LNCAP (cell line): ENCODE results near the gene KCNJ14.

Experiments used
- CTCF ChIP-seq: fragments of 450-650 bp; IDR thresholded peaks from 2 replicates; pipeline ENCODE4 v1.5.1; 2017; ENCODE audit warnings: mild to moderate bottlenecking

Gene KCNJ14

GRCh38 chr19:48511800-48512503, 56.6 kb downstream of the KCNJ14 start, which contains the start of gene LMTK3:
Gene LMTK3 (minus strand): TSS chr19:48511835. CDS start chr19:48511576, 259 bp downstream.
- no peak for TF ChIP-seq CTCF

DNA sequence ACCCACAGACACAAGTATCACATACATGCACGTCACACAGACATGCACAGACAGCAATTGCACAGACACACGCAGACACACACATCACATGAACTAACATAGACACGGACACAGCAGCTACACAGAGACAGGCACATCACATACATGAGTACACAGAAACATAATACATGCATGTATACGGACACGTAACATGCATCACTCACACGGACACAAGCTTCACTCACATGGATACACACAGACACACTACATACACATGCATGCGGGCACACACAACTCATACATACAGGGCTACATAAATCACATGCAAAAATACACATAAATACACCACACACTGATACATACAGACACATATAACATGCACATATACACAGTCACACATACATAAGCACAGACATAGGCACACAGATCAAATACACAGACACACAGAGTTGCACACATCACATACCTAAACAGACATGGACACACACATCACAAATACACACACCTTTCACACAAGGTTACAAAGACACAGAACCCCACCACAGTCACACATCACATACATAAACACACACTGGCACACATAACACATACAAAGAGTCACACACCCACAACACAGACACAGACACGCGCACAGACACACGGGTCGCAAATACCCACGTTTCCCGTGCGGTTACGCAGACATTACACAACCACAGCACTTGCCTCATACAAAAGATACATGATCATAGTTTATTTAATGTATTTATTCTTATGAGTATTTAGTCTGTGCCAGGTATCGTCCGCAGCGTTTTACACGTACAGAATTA, 57.3 kb downstream of the KCNJ14 start:
- no peak for TF ChIP-seq CTCF

DNA sequence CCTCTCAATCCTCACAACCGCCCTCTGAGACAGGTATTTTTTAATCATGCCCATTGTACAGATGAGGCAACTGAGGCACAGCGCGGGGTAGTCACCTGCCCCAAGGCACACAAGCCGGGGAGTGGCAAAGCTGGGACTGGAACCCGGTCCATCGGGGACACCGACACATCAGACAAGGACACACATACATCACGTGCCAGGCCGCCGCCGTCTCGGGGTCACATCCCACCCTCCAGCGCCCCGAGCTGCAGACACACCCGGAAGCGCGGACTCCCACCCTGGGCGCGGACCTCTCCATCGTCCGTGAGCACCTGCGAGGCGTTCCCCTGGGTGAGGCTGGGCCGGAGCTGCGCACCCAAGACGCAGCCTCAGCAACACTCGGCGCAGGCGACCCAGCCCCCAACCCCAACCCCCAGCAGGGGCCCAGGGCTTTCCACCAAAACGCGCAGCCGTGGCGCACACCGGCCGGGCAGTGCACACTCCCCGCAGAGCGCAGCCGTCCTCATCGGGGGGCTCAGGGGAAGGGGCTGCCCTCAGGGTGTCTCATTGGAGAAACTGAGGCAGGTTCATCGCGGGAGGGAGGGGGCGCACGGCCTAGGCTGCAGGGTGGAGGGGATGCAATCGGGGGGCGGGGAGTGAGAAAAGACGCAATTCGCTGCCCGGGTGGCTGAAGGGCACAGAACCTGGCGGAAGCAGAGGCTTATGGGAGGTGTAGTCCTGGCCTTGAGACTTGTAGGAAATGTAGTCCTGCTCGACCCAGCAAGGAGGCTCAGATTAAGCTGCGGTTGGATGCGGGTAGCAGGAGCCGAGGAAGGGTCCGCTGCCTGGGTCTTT, 58.1 kb downstream of the KCNJ14 start:
- no peak for TF ChIP-seq CTCF

- TF ChIP-seq CTCF = no peak
Observed at GRCh38 chr19:48514123-48514458, 58.7 kb downstream of the KCNJ14 start.

GRCh38 chr19:48516536-48516935, 61.2 kb downstream of the KCNJ14 start:
- no peak for TF ChIP-seq CTCF
